ENCODE results near the gene MTREX.

GRCh38 chr5:55467862-55468551 lies 160.2 kb downstream of the MTREX start:
- TF ChIP-seq CTCF (IDR thresholded peaks at IDR 0.05; ENCODE audit: insufficient read depth, low read depth, low read length) (no peak), EZH2 (IDR thresholded peaks at IDR 0.05; ENCODE audit: insufficient read depth, low read length) (no peak)
